HFFc6 (cell line): Measurements from ENCODE around the gene TMEM266. TPM values are rescaled to one million over a fixed set of nuclear protein-coding genes. Genes with fewer than 3 reads are reported as not detected.

ENCODE experiments used
- DNase-seq: peaks from one replicate; pipeline ENCODE4 v3.0.0-alpha.2; 2018
- H3K27ac Mint-ChIP-seq: 2 replicates; pipeline ENCODE4 v1.8.0; 2020; ENCODE audit warnings: mild to moderate bottlenecking, mixed read lengths
- H3K27me3 Mint-ChIP-seq: 2 replicates; pipeline ENCODE4 v1.8.0; 2021; ENCODE audit warnings: mild to moderate bottlenecking, moderate library complexity, mixed read lengths; ENCODE audit not compliant: insufficient read depth
- H3K36me3 Mint-ChIP-seq: 2 replicates; pipeline ENCODE4 v1.8.0; 2021; ENCODE audit warnings: low read depth, mixed read lengths
- H3K4me1 Mint-ChIP-seq: 2 replicates; pipeline ENCODE4 v1.8.0; 2020; ENCODE audit warnings: low read depth, mixed read lengths
- H3K4me3 Mint-ChIP-seq: 2 replicates; pipeline ENCODE4 v1.8.0; 2020; ENCODE audit warnings: mild to moderate bottlenecking, moderate library complexity, mixed read lengths
- H3K9me3 Mint-ChIP-seq: 2 replicates; pipeline ENCODE4 v1.8.0; 2020; ENCODE audit warnings: mild to moderate bottlenecking, mixed read lengths
- total RNA-seq, 6 experiments: library from RNA; stranded (reverse); fragmentation: NEBNext Ultra II Directional; extraction: Animal tissue kit (Norgen Biotek cat#: 25700); gene quantifications; 2 replicates in 1 of 6; 3 replicates in 5 of 6; pipeline ENCODE4 v1.2.3, GENCODE V29; 2021
- TF ChIP-seq, protein P1 (sequence below): fragments of 200-600 bp; sonication (generic); IDR thresholded peaks from 2 replicates; pipeline ENCODE4 v1.5.0; 2021; ENCODE audit warnings: antibody characterized with exemption, mild to moderate bottlenecking

TMEM266 gene
- total RNA-seq, 6 experiments from 2014 or later, result 0.10 to 0.19 (median 0.17) TPM; not detected in 1

DNA sequence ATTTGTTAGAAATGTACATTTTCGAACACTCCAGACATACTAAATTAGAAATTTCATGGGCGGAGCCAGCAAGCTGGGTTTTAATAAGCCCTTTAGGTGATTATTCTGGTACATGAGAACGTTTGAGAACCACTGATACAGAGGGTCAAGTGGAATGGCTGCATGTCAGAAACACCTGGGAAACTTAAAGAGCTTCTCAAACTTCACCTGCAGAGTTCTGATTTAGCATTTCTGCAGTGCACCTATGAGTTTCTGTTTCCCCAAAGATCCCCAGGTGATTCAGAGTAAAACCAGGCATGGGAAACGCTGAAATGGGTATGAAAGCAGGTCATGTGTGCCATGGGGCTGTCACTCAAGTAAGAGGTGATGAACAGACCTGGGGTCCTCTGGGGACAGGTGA lies 68.1 kb downstream of the TMEM266 start:
- H3K27ac Mint-ChIP-seq, result no peak overlapping the region
- H3K27me3 Mint-ChIP-seq, result peaks cover 22% of the 10 kb centered on the region
- no peaks in the 10 kb centered on the region for H3K4me1 Mint-ChIP-seq
- H3K9me3 Mint-ChIP-seq, result no peaks in the 10 kb centered on the region
- H3K36me3 Mint-ChIP-seq, result no peaks in the 10 kb centered on the region
- DNase-seq, result no peak
- TF ChIP-seq, protein P1, sequence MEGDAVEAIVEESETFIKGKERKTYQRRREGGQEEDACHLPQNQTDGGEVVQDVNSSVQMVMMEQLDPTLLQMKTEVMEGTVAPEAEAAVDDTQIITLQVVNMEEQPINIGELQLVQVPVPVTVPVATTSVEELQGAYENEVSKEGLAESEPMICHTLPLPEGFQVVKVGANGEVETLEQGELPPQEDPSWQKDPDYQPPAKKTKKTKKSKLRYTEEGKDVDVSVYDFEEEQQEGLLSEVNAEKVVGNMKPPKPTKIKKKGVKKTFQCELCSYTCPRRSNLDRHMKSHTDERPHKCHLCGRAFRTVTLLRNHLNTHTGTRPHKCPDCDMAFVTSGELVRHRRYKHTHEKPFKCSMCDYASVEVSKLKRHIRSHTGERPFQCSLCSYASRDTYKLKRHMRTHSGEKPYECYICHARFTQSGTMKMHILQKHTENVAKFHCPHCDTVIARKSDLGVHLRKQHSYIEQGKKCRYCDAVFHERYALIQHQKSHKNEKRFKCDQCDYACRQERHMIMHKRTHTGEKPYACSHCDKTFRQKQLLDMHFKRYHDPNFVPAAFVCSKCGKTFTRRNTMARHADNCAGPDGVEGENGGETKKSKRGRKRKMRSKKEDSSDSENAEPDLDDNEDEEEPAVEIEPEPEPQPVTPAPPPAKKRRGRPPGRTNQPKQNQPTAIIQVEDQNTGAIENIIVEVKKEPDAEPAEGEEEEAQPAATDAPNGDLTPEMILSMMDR, result no peak
- no peak overlapping the region for H3K4me3 Mint-ChIP-seq

DNA sequence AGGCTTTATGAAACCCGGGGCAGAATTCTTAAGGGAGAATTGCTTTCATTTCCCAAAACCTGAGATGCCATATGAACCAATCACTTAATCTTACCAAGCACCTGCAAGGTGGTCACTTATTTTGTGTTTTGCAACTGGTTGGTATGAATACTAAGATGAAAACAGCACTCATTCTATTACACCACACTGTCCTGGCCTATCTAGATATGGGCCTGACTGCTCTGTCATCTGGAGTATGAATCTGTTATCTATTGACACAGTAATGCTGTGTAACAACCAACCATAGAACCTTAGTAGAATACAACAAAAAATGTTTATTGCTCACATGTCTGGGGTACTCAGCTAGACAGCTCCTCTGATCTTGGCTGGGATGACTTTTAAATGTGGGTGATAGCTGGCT lies 74.8 kb downstream of the TMEM266 start:
- Mint-ChIP-seq H3K27ac (no peak overlapping the region), H3K27me3 (peaks cover 23% of the 10 kb centered on the region), H3K9me3 (no peaks in the 10 kb centered on the region)

DNA sequence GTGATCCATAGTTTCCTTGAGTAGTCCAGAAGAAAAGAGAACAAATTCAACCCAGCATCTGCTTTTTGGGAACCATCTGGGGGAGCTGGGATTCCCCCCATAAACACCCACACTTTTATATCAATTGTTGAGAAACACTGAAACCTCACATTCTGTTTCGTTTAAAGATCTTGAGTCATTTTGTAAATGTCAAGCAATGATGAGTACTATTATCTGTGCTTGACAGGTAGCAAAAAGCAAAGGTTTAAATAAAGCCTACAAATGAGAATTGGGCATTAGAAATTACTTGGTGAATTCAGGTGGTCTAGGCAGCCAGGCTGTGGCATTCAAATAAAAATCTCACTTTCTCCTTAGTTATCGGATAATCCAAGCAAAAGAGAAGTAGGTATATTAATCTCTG lies 75.7 kb downstream of the TMEM266 start:
- Mint-ChIP-seq H3K9me3 (no peaks in the 10 kb centered on the region), H3K4me1 (no peaks in the 10 kb centered on the region), H3K4me3 (no peak overlapping the region), H3K27ac (no peak overlapping the region), H3K27me3 (peaks cover 18% of the 10 kb centered on the region), H3K36me3 (no peaks in the 10 kb centered on the region)
- TF ChIP-seq, protein P1, result no peak
- DNase-seq, result no peak

More for the DNA sequence above, 74.8 kb downstream of the TMEM266 start:
- TF ChIP-seq, protein P1, result no peak
- DNase-seq, result no peak
- Mint-ChIP-seq H3K36me3 (no peaks in the 10 kb centered on the region), H3K4me3 (no peak overlapping the region), H3K4me1 (no peaks in the 10 kb centered on the region)

DNA sequence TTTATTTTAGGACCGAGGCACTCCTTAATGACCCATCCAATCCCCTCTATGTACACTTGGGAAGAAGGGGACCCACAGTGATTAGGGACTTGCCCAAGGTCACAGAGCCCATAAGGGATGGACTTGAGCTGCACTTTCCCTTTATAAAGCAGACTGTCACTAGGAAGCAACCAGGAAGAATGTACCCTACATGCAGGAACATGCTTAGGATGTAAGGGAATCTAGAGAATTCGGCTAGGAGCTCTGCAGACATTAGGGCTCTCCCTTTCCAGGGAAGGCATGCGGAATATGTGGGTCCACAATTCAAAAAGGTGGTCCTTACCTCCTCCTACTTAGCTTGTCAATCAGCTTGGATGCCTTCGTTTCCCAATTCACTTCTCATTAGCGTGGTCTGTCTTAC lies 78.7 kb downstream of the TMEM266 start:
- DNase-seq, result no peak
- Mint-ChIP-seq H3K4me3 (no peak overlapping the region), H3K27me3 (peaks cover 33% of the 10 kb centered on the region), H3K36me3 (no peaks in the 10 kb centered on the region), H3K27ac (no peak overlapping the region), H3K9me3 (no peaks in the 10 kb centered on the region), H3K4me1 (no peaks in the 10 kb centered on the region)
- TF ChIP-seq, protein P1, result no peak

DNA sequence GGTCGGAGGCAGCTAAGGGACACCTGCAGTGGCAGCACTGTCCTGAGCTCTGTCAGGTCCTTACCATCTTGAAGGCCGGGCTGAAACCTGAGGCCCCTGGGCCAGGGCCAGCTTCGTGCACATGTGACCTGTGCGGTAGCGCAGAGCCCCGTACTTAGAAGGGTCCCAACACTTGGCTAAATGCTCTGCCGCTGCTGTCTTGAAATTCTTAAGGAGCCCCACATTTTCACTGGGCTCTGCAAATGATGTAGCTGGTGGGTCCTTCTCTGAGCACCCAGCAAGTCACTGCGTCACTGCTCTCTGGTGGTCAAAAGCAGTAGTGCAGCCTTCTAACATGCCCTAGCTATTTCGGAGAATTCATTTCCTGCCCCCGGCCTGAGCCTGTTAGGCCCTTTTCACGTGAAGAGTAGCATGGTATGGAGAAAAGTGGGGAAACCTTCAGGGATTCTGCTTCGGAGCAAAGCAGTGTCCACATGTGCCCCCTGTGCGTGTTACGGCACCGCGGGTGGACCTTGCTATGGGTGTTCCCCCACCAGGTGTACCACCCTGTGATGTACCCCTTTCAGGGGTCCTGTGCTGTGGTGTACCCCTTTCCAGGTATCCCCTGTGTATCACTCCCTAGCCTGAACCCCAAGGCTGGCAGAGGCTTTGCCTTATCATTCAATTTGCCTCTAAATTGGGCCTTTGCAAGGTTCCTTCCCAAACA lies 79.7 kb downstream of the TMEM266 start:
- DNase-seq, result peak; percentile 52
- no peaks in the 10 kb centered on the region for H3K36me3 Mint-ChIP-seq
- TF ChIP-seq, protein P1, result peak; percentile 93

More for the DNA sequence above, 79.7 kb downstream of the TMEM266 start:
- peaks cover 43% of the 10 kb centered on the region for H3K27me3 Mint-ChIP-seq
- H3K9me3 Mint-ChIP-seq, result no peaks in the 10 kb centered on the region
- H3K4me1 Mint-ChIP-seq, result no peaks in the 10 kb centered on the region; the same call in 1 of the 2 replicates
- no peak overlapping the region for H3K27ac Mint-ChIP-seq
- H3K4me3 Mint-ChIP-seq, result no peak overlapping the region
